ENCODE data around the gene ALG5. TPM values are rescaled to one million over a fixed set of nuclear protein-coding genes. Genes with fewer than 3 reads are reported as not detected.

Gene ALG5
- polyA plus RNA-seq, 1 of the 3 experiments (the other 2 are of a cell fraction), result 24.2 TPM

DNA sequence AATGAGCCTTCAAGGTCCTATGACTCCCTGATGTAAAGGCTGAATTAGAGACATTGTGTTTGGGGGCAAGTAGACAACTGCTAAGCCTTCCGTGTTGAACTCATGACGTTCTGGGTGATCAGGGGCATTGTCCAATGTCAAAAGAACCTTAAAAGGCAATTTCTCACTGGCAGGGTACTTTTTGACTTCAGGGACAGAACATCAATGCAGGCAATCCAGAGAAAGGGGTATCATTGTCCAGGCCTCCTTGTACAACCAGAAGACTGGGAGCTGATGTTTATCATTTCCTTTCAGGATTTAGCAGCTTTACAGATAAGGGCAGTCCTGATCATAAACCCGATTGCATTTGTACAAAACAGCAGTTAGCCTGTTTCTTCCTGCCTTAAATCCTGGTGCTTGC lies 54.1 kb downstream of the ALG5 start:
- H3F3A ChIP-seq (replicated peaks; ENCODE audit: insufficient read depth), result peaks cover 6% of the 10 kb centered on the region
- TF ChIP-seq GATA2 (CRISPR knock-in tag; IDR thresholded peaks at IDR 0.05), result peak; percentile 73
- no peak for TF ChIP-seq SIN3A (IDR thresholded peaks at IDR 0.05; ENCODE audit: borderline replicate concordance, low read depth, low read length)
- peak in 1 of 2 experiments; percentile 67; a peak in 2 of 4 replicates for TF ChIP-seq EP300 (IDR thresholded peaks at IDR 0.05; ENCODE audit: borderline replicate concordance in 1 of 2, low read depth in 1 of 2, low read length in 1 of 2)
- TF ChIP-seq TAF1 (IDR thresholded peaks at IDR 0.05; ENCODE audit: borderline replicate concordance, low read depth, low read length), result no peak
- TF ChIP-seq, protein P1, sequence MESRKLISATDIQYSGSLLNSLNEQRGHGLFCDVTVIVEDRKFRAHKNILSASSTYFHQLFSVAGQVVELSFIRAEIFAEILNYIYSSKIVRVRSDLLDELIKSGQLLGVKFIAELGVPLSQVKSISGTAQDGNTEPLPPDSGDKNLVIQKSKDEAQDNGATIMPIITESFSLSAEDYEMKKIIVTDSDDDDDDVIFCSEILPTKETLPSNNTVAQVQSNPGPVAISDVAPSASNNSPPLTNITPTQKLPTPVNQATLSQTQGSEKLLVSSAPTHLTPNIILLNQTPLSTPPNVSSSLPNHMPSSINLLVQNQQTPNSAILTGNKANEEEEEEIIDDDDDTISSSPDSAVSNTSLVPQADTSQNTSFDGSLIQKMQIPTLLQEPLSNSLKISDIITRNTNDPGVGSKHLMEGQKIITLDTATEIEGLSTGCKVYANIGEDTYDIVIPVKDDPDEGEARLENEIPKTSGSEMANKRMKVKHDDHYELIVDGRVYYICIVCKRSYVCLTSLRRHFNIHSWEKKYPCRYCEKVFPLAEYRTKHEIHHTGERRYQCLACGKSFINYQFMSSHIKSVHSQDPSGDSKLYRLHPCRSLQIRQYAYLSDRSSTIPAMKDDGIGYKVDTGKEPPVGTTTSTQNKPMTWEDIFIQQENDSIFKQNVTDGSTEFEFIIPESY (IDR thresholded peaks at IDR 0.05; ENCODE audit: borderline replicate concordance, low read depth), result no peak
- no peak for DNase-seq
- POLR2A ChIA-PET, result no interaction called here
- no peaks in the 10 kb centered on the region for H3K9me3 ChIP-seq
- CTCF ChIA-PET, result interaction anchor here (1.1 to 2.2 kb wide), 4 partner anchors 25 to 94 kb away, joined by 3 to 5 read pairs (median 3); no protein-coding TSS in a partner anchor
- peak overlapping the region in 1 of 2 experiments; percentile 35; a peak in 1 of 4 replicates for H3K27ac ChIP-seq (ENCODE audit: low read depth in 2 of 2, low read length in 1 of 2)
- no peaks in the 10 kb centered on the region for H3K9me2 ChIP-seq
- 58% methylated on average over 3 of the region's 3 CpGs for WGBS (ENCODE audit: low lambda C conversion rate)
- H2AFZ ChIP-seq (ENCODE audit: low read depth), result no peak overlapping the region
- no peaks in the 10 kb centered on the region for H3K27me3 ChIP-seq (ENCODE audit: insufficient read depth)
- H3K4me3 ChIP-seq (ENCODE audit: low read depth in 2 of 2, low read length in 1 of 2), result no peak overlapping the region
- H3K79me2 ChIP-seq (ENCODE audit: insufficient read depth), result no peaks in the 10 kb centered on the region
- H3K4me2 ChIP-seq, result no peak overlapping the region
- no peak overlapping the region for H3K9ac ChIP-seq
- no peaks in the 10 kb centered on the region for H4K20me1 ChIP-seq (ENCODE audit: insufficient read depth)
- H3K4me1 ChIP-seq (ENCODE audit: control insufficient read depth in 1 of 2, insufficient read depth in 2 of 2, low read depth in 1 of 2, low read length in 1 of 2), result peaks cover 0 to 7% of the 10 kb centered on the region in 2 experiments; a peak in 2 of 4 replicates
- peaks cover 15 to 16% of the 10 kb centered on the region in 2 experiments for H3K36me3 ChIP-seq (replicated peaks in 1 of 2; ENCODE audit: control insufficient read depth in 1 of 2, insufficient read depth in 2 of 2, low read length in 1 of 2)

GRCh38 chr13:36925603-36926002 lies 73.5 kb downstream of the ALG5 start:
- H3K79me2 ChIP-seq (ENCODE audit: insufficient read depth), result no peaks in the 10 kb centered on the region
- no peak overlapping the region for H3K27ac ChIP-seq (ENCODE audit: low read depth in 2 of 2, low read length in 1 of 2)
- DNase-seq, result no peak
- CTCF ChIA-PET, result interaction anchor here (1.2 kb wide), 1 partner anchor 13 kb away, joined by 3 read pairs; no protein-coding TSS in a partner anchor
- no peaks in the 10 kb centered on the region for H3K9me3 ChIP-seq
- H3K4me2 ChIP-seq, result no peak overlapping the region
- no peak overlapping the region for H2AFZ ChIP-seq (ENCODE audit: low read depth)
- H3K9ac ChIP-seq, result no peak overlapping the region
- no peak for TF ChIP-seq TCF12 (IDR thresholded peaks at IDR 0.05)
- TF ChIP-seq POLR2AphosphoS5 (IDR thresholded peaks at IDR 0.05; ENCODE audit: low read depth, low read length), result no peak
- TF ChIP-seq EZH2phosphoT487 (IDR thresholded peaks at IDR 0.05; ENCODE audit: borderline replicate concordance, low read depth), result no peak
- TF ChIP-seq, protein P2, sequence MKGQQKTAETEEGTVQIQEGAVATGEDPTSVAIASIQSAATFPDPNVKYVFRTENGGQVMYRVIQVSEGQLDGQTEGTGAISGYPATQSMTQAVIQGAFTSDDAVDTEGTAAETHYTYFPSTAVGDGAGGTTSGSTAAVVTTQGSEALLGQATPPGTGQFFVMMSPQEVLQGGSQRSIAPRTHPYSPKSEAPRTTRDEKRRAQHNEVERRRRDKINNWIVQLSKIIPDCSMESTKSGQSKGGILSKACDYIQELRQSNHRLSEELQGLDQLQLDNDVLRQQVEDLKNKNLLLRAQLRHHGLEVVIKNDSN (IDR thresholded peaks at IDR 0.05; ENCODE audit: borderline replicate concordance, low read depth), result no peak
- TF ChIP-seq JUND (IDR thresholded peaks at IDR 0.05), result no peak
- TF ChIP-seq RXRA (IDR thresholded peaks at IDR 0.05; ENCODE audit: borderline replicate concordance, low read depth), result no peak
- TF ChIP-seq TAF1 (IDR thresholded peaks at IDR 0.05; ENCODE audit: borderline replicate concordance, low read depth, low read length), result no peak
- TF ChIP-seq EP300 (IDR thresholded peaks at IDR 0.05; ENCODE audit: borderline replicate concordance in 1 of 2, low read depth in 1 of 2, low read length in 1 of 2), result no peak
- H3K27me3 ChIP-seq (ENCODE audit: insufficient read depth), result no peaks in the 10 kb centered on the region
- POLR2A ChIA-PET, result no interaction called here
- no peaks in the 10 kb centered on the region for H3K36me3 ChIP-seq (replicated peaks in 1 of 2; ENCODE audit: control insufficient read depth in 1 of 2, insufficient read depth in 2 of 2, low read length in 1 of 2)
- peaks cover 3 to 8% of the 10 kb centered on the region in 2 experiments; a peak in 1 of 4 replicates for H3K4me1 ChIP-seq (ENCODE audit: control insufficient read depth in 1 of 2, insufficient read depth in 2 of 2, low read depth in 1 of 2, low read length in 1 of 2)
- H3K9me2 ChIP-seq, result no peaks in the 10 kb centered on the region
- peaks cover 9% of the 10 kb centered on the region for H3F3A ChIP-seq (replicated peaks; ENCODE audit: insufficient read depth)
- no peak overlapping the region for H3K4me3 ChIP-seq (ENCODE audit: low read depth in 2 of 2, low read length in 1 of 2)
- 73% methylated on average over 7 of the region's 7 CpGs for WGBS (ENCODE audit: low lambda C conversion rate)
- H4K20me1 ChIP-seq (ENCODE audit: insufficient read depth), result no peaks in the 10 kb centered on the region

All from SK-N-SH (cell line).